H9 (cell line): ENCODE results near the gene P4HB. TPM values are rescaled to one million over a fixed set of nuclear protein-coding genes. Genes with fewer than 3 reads are reported as not detected.

Experiments used
- DNase-seq: peaks from one replicate; pipeline ENCODE4 v3.0.0-alpha.2; 2017
- H2AFZ ChIP-seq: one replicate; pipeline ENCODE4 v1.6.1; 2013; ENCODE audit warnings: mild to moderate bottlenecking, low read length, control low read depth, moderate library complexity
- H2AK5ac ChIP-seq: 2 replicates; pipeline ENCODE4 v1.6.1; 2013; ENCODE audit warnings: low read length, control low read depth, mixed read lengths; ENCODE audit not compliant: insufficient read length
- H2BK120ac ChIP-seq: one replicate; pipeline ENCODE4 v1.6.1; 2013; ENCODE audit warnings: low read depth, mild to moderate bottlenecking, low read length, control low read depth, inconsistent platforms; ENCODE audit not compliant: poor library complexity, severe bottlenecking
- H2BK12ac ChIP-seq: 2 replicates; pipeline ENCODE4 v1.6.1; 2013; ENCODE audit warnings: low read length, control low read depth, mixed read lengths, low read depth; ENCODE audit not compliant: insufficient read length
- H2BK15ac ChIP-seq: 2 replicates; pipeline ENCODE4 v1.6.1; 2013; ENCODE audit warnings: low read depth, low read length, control low read depth
- H2BK20ac ChIP-seq: one replicate; pipeline ENCODE4 v1.6.1; 2013; ENCODE audit warnings: low read depth, mild to moderate bottlenecking, low read length, control low read depth, inconsistent platforms; ENCODE audit not compliant: poor library complexity, severe bottlenecking
- H2BK5ac ChIP-seq: 2 replicates; pipeline ENCODE4 v1.6.1; 2013; ENCODE audit warnings: low read length, control low read depth, mixed read lengths; ENCODE audit not compliant: insufficient read length
- H3K14ac ChIP-seq: 2 replicates; pipeline ENCODE4 v1.6.1; 2013; ENCODE audit warnings: low read length, control low read depth; ENCODE audit not compliant: insufficient read depth
- H3K18ac ChIP-seq: 2 replicates; pipeline ENCODE4 v1.6.1; 2013; ENCODE audit warnings: low read depth, mild to moderate bottlenecking, mixed read lengths, low read length, control low read depth; ENCODE audit not compliant: insufficient read length
- H3K23ac ChIP-seq: 2 replicates; pipeline ENCODE4 v1.6.1; 2013; ENCODE audit warnings: low read length, control low read depth, mixed read lengths, low read depth; ENCODE audit not compliant: insufficient read length
- H3K23me2 ChIP-seq: 2 replicates; pipeline ENCODE4 v1.6.1; 2013; ENCODE audit warnings: low read depth, mild to moderate bottlenecking, mixed read lengths, low read length, control low read depth; ENCODE audit not compliant: insufficient read length, poor library complexity, severe bottlenecking
- H3K27ac ChIP-seq: 2 replicates; pipeline ENCODE4 v1.5.1; 2013; ENCODE audit warnings: low read length, control low read depth, mixed read lengths, low read depth; ENCODE audit not compliant: insufficient read length
- H3K27me3 ChIP-seq: 2 replicates; pipeline ENCODE4 v1.6.1; 2013; ENCODE audit warnings: low read length, control low read depth, inconsistent platforms; ENCODE audit not compliant: insufficient read depth
- H3K4ac ChIP-seq: 2 replicates; pipeline ENCODE4 v1.6.1; 2013; ENCODE audit warnings: low read depth, mild to moderate bottlenecking, control low read depth, inconsistent platforms, low read length, moderate library complexity
- H3K4me1 ChIP-seq: 2 replicates; pipeline ENCODE4 v1.6.1; 2013; ENCODE audit warnings: low read length, control low read depth, inconsistent platforms; ENCODE audit not compliant: insufficient read depth
- H3K4me2 ChIP-seq: 2 replicates; pipeline ENCODE4 v1.6.1; 2013; ENCODE audit warnings: low read length, control low read depth, mixed read lengths; ENCODE audit not compliant: insufficient read length, insufficient read depth
- H3K56ac ChIP-seq: 2 replicates; pipeline ENCODE4 v1.6.1; 2013; ENCODE audit warnings: low read depth, mild to moderate bottlenecking, mixed read lengths, low read length, control low read depth; ENCODE audit not compliant: insufficient read length
- H3K79me1 ChIP-seq: 2 replicates; pipeline ENCODE4 v1.6.1; 2013; ENCODE audit warnings: low read depth, mild to moderate bottlenecking, moderate library complexity, low read length, control low read depth, inconsistent platforms; ENCODE audit not compliant: insufficient read depth, poor library complexity, severe bottlenecking
- H3K79me2 ChIP-seq: 2 replicates; pipeline ENCODE4 v1.6.1; 2013; ENCODE audit warnings: low read length, control low read depth, inconsistent platforms; ENCODE audit not compliant: insufficient read depth
- H3K9ac ChIP-seq: 2 replicates; pipeline ENCODE4 v1.6.1; 2013; ENCODE audit warnings: low read length, control low read depth, mixed read lengths; ENCODE audit not compliant: insufficient read length; ENCODE audit errors: extremely low read depth
- H3K9me3 ChIP-seq: one replicate; pipeline ENCODE4 v1.6.1; 2013; ENCODE audit warnings: low read depth, low read length, inconsistent platforms; ENCODE audit not compliant: control insufficient read depth
- H3T11ph ChIP-seq: one replicate; pipeline ENCODE4 v1.6.1; 2013; ENCODE audit warnings: mild to moderate bottlenecking, low read length, control low read depth, inconsistent platforms
- H4K20me1 ChIP-seq: one replicate; pipeline ENCODE4 v1.6.1; 2013; ENCODE audit not compliant: control insufficient read depth, insufficient read length, insufficient read depth
- H4K5ac ChIP-seq: 2 replicates; pipeline ENCODE4 v1.6.1; 2013; ENCODE audit warnings: low read depth, mild to moderate bottlenecking, mixed read lengths, low read length, control low read depth; ENCODE audit not compliant: insufficient read length
- H4K8ac ChIP-seq: replicated peaks from 2 replicates; pipeline ENCODE4 v1.6.1; 2013; ENCODE audit warnings: low read length, control low read depth, mixed read lengths, low read depth; ENCODE audit not compliant: insufficient read length
- H4K91ac ChIP-seq: 2 replicates; pipeline ENCODE4 v1.6.1; 2013; ENCODE audit warnings: low read depth, mild to moderate bottlenecking, moderate library complexity, mixed read lengths, low read length, control low read depth; ENCODE audit not compliant: insufficient read length
- H3K27ac Mint-ChIP-seq, 3 experiments: 2 replicates in 2 of 3; 3 replicates in 1 of 3; pipeline ENCODE4 v1.8.0; 2020 to 2021; ENCODE audit warnings: mixed read lengths in 3 of 3, mild to moderate bottlenecking in 1 of 3, moderate library complexity in 1 of 3
- H3K27me3 Mint-ChIP-seq: 2 replicates; pipeline ENCODE4 v1.8.0; 2021; ENCODE audit warnings: low read depth, mild to moderate bottlenecking, moderate library complexity, mixed read lengths
- H3K36me3 Mint-ChIP-seq, 3 experiments: 2 replicates in 2 of 3; 3 replicates in 1 of 3; pipeline ENCODE4 v1.8.0; 2020 to 2021; ENCODE audit warnings: low read depth in 3 of 3, mixed read lengths in 3 of 3; ENCODE audit not compliant: insufficient read depth in 1 of 3
- H3K4me1 Mint-ChIP-seq, 2 experiments: 2 replicates each; pipeline ENCODE4 v1.8.0; 2020; ENCODE audit warnings: mixed read lengths in 2 of 2
- H3K4me3 Mint-ChIP-seq, 2 experiments: 2 replicates in 1 of 2; 3 replicates in 1 of 2; pipeline ENCODE4 v1.8.0; 2020 to 2021; ENCODE audit warnings: mild to moderate bottlenecking in 2 of 2, mixed read lengths in 2 of 2, moderate library complexity in 1 of 2
- H3K9me3 Mint-ChIP-seq, 2 experiments: 2 replicates in 1 of 2; 3 replicates in 1 of 2; pipeline ENCODE4 v1.8.0; 2020; ENCODE audit warnings: mild to moderate bottlenecking in 2 of 2, mixed read lengths in 2 of 2, moderate library complexity in 1 of 2
- CTCF ChIP-seq: fragments of 200-600 bp; sonication (generic); conservative IDR thresholded peaks from 3 replicates; pipeline ENCODE4 v1.8.0; 2021; ENCODE audit warnings: antibody characterized with exemption, mild to moderate bottlenecking
- WGBS: extraction: QIAGEN DNeasy Blood & Tissue Kit; methylation state at CpG from one replicate; pipeline ENCODE4 v1.1.7; 2013; ENCODE audit warnings: missing lambda C conversion rate, low lambda C conversion rate, mixed read lengths; ENCODE audit not compliant: insufficient read length; ENCODE audit errors: extremely low coverage; 5-methylcytosine and 5-hydroxymethylcytosine counted together
- total RNA-seq: library from RNA; stranded (reverse); gene quantifications from 2 replicates; pipeline ENCODE4 v1.2.1, GENCODE V29; 2021

P4HB gene
- total RNA-seq, 1 experiment from 2014 or later = 366 TPM

- no peak for TF ChIP-seq CTCF
- WGBS = no CpG with 5 or more reads among the region's 110 CpGs
- Histone ChIP-seq H2BK120ac (no peak within 1 kb of the TSS), H3K4me2 (peak within 1 kb of the TSS; percentile 28), H3K9ac (no peak within 1 kb of the TSS), H2AFZ (no peak within 1 kb of the TSS), H3K79me1 (no peaks in the 10 kb centered on the region), H2BK5ac (no peak within 1 kb of the TSS), H2BK20ac (no peak within 1 kb of the TSS), H4K20me1 (no peaks in the 10 kb centered on the region), H3K4me1 (no peaks in the 10 kb centered on the region), H2BK15ac (no peak within 1 kb of the TSS), H2AK5ac (no peak within 1 kb of the TSS), H3K4ac (no peak within 1 kb of the TSS), H4K5ac (no peak within 1 kb of the TSS), H3K56ac (no peak within 1 kb of the TSS), H3K27me3 (peaks cover 32% of the 10 kb centered on the region), H3K79me2 (no peaks in the 10 kb centered on the region), H3K23ac (no peak within 1 kb of the TSS), H3K14ac (no peak within 1 kb of the TSS; the same call in 1 of the 2 replicates), H4K8ac (no peak within 1 kb of the TSS), H3K27ac (no peak within 1 kb of the TSS), H3K23me2 (peaks cover 6% of the 10 kb centered on the region), H3K9me3 (no peaks in the 10 kb centered on the region), H4K91ac (no peak within 1 kb of the TSS), H3T11ph (no peak within 1 kb of the TSS), H3K18ac (no peak within 1 kb of the TSS), H2BK12ac (no peak within 1 kb of the TSS)
- H3K36me3 Mint-ChIP-seq = peaks cover 0 to 3% (median 0%) of the 10 kb centered on the region in 3 experiments; a peak in 2 of 7 replicates
- peaks cover 0 to 6% of the 10 kb centered on the region in 2 experiments; a peak in 1 of 4 replicates for H3K4me1 Mint-ChIP-seq
- H3K27ac Mint-ChIP-seq = no peak within 1 kb of the TSS
- DNase-seq = no peak
- H3K4me3 Mint-ChIP-seq = peak within 1 kb of the TSS; percentile 51 to 74
- H3K9me3 Mint-ChIP-seq = peaks cover 10 to 17% of the 10 kb centered on the region in 2 experiments
- H3K27me3 Mint-ChIP-seq = peaks cover 92% of the 10 kb centered on the region
Observed at GRCh38 chr17:81803728-81804558, 56.4 kb downstream of the P4HB start, which contains the start of gene GCGR. Gene GCGR, plus strand, starts transcription at chr17:81804150. Its CDS starts 4,869 bp downstream, at chr17:81809019.
